ENCODE results near the gene ISG20.
A peak's percentile ranks its signal among the peaks of the same experiment; 100 is the strongest.
"Not testable (repeated sequence)": the region's sequence is repeated elsewhere in the genome, so short reads cannot be mapped to it uniquely, and the experiment has no call there.

ISG20 gene

GRCh38 chr15:88619796-88620195 is 19.0 kb upstream of the ISG20 start:
- no peak for DNase-seq

GRCh38 chr15:88620995-88621772 is 17.6 kb upstream of the ISG20 start, which contains the start of gene AEN:
TSS of gene AEN (plus strand) at chr15:88621340. CDS start at chr15:88626210, 4,870 bp downstream.
- DNase-seq: peak; percentile 98

- no peak for DNase-seq
Observed at GRCh38 chr15:88621789-88622604, 16.8 kb upstream of the ISG20 start.

GRCh38 chr15:88622605-88622975 is 16.2 kb upstream of the ISG20 start:
- no peak for DNase-seq

GRCh38 chr15:88623061-88623460 is 15.8 kb upstream of the ISG20 start:
- DNase-seq: no peak

GRCh38 chr15:88623632-88624031 is 15.2 kb upstream of the ISG20 start:
- no peak for DNase-seq

- DNase-seq: peak; percentile 23
Observed at GRCh38 chr15:88624156-88624970, 14.5 kb upstream of the ISG20 start.

- no peak for DNase-seq
Observed at GRCh38 chr15:88624971-88625490, 13.8 kb upstream of the ISG20 start.

- DNase-seq: no peak
Observed at GRCh38 chr15:88625943-88626741, 12.7 kb upstream of the ISG20 start.

GRCh38 chr15:88627463-88627862 is 11.4 kb upstream of the ISG20 start:
- no peak for DNase-seq

GRCh38 chr15:88628018-88628654 is 10.7 kb upstream of the ISG20 start:
- no peak for DNase-seq

- DNase-seq: no peak
Observed at GRCh38 chr15:88629071-88629470, 9.7 kb upstream of the ISG20 start.

GRCh38 chr15:88630141-88630721 is 8.6 kb upstream of the ISG20 start:
- DNase-seq: no peak

GRCh38 chr15:88630798-88631463 is 7.9 kb upstream of the ISG20 start:
- DNase-seq: no peak

- no peak for DNase-seq
Observed at GRCh38 chr15:88631464-88632028, 7.3 kb upstream of the ISG20 start.

GRCh38 chr15:88632797-88633196 is 6.0 kb upstream of the ISG20 start:
- not testable (repeated sequence) for DNase-seq

GRCh38 chr15:88634449-88634848 is 4.4 kb upstream of the ISG20 start:
- DNase-seq: no peak

GRCh38 chr15:88635318-88635717 is 3.5 kb upstream of the ISG20 start:
- no peak for DNase-seq

- no peak for DNase-seq
Observed at GRCh38 chr15:88636050-88636449, 2.8 kb upstream of the ISG20 start.

GRCh38 chr15:88636654-88637053 is 2.2 kb upstream of the ISG20 start:
- no peak for DNase-seq
